Iris pigment epithelial cell (primary cell): ENCODE measurements around the gene TBC1D10B.
A peak's percentile ranks its signal among the peaks of the same experiment; 100 is the strongest.
"Not testable (repeated sequence)": the region's sequence is repeated elsewhere in the genome, so short reads cannot be mapped to it uniquely, and the experiment has no call there.

Experiments used
- DNase-seq: peaks from one replicate; pipeline ENCODE4 v3.0.0-alpha.2; 2011; ENCODE audit warnings: low read depth

Gene TBC1D10B

DNA sequence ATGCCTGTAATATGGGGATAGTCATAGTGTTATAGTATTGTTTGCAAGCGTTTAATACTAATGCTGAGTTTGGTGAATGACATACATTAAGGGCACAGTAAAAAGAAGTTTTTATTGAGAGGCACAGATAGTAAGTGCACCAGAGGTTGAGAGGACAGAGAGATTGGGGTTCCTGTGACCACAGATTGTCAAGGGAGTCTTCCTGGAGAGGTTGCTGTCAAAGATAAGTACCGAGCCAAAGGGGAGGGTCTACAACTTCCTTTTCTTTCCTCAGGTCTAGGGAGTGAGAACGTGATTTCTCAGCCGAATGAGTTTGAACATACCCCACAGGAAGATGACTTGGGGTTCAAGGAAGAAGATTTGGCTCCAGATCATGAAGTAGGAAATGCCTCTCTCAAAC is 26.8 kb upstream of the TBC1D10B start:
- no peak for DNase-seq

DNA sequence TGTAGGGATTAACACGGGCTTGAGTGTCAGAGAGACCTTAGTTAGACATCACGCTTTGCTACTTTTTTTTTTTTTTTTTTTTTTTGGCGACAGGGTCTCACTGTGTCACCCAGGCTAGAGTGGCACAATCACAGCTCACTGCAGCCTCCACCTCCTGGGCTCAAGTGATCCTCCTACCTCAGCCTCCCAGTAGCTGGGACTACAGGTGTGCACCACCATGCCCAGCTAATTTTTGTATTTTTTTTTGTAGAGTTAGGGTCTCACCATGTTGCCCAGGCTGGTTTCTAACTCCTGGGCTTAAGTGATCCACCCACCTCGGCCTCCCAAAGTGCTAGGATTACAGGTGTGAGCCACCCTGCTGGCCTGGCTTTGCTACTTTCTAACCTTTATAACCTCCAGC is 26.3 kb upstream of the TBC1D10B start:
- DNase-seq = not testable (repeated sequence)

DNA sequence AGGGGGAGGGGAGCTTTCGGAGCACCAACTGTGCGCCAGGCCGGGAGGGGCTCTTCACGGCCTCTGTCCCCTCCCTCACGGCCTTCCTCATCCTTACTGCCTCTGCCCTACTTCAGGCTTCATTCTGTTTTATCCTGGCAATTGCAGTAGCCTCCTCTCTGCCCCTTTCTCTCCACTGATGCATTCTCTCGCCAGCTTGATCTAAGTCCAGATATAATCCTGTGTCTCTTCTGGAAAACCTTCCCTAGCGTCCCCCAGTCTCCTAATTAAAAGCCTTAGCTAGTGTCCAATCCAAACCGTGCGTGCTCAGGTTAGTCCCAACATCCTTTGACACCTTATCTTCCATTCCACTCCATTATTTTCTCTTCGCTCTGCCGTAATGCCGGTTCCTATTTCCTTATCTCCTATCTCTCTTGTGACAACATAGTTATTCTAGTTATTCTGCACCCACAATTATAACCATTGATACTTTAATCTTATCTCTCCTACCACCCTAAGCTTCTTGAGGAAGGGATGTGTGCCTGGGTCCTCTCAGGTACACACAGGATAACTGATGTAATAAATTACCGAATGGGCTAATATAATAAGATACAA is 25.8 kb upstream of the TBC1D10B start:
- no peak for DNase-seq

DNA sequence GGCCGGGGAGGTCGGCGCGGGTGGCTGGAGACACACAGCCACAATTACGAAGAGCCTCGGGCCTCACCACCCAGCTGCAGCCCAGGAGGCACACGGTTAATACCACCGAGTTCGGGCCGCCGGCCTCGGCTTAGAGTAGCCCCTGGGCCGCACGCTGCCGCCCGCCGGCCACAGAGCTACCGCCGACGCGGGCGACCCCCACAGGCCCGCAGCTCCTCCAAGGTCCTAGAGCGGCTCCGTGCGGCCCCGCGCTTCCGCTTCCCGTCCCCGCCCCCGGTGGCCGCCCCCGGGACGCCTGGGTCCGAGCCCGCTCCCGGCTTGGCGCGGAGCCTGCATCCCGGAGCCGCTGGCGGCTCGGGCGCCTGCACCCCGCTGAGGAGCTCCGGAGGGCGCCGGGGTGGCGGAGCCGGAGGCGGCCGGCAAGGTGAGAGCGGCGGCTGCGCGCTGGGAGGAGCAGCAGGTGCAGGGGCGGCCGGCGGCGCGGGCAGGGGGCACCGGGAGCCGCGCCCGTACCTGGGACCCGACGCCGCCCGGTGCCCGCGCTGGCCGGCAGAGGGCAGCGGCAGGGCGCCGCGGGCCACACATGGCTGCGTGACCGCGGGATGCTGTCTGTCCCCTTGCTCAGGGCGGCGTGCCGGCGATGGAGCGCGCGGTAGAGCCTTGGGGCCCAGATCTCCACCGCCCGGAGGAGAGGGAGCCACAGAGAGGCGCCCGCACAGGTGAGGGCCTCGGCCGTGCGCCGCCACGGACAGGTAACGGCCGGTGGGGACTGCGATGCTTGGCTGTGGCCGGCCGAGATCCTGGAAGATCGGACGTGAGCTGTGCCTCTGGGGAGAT is 25.1 kb upstream of the TBC1D10B start, which contains the start of gene ZNF48:
Gene ZNF48, plus strand, starts transcription at position 266 of the 837 bp plus-strand sequence. Its CDS starts 375 bp downstream, at position 641.
- DNase-seq = peak; percentile 92

DNA sequence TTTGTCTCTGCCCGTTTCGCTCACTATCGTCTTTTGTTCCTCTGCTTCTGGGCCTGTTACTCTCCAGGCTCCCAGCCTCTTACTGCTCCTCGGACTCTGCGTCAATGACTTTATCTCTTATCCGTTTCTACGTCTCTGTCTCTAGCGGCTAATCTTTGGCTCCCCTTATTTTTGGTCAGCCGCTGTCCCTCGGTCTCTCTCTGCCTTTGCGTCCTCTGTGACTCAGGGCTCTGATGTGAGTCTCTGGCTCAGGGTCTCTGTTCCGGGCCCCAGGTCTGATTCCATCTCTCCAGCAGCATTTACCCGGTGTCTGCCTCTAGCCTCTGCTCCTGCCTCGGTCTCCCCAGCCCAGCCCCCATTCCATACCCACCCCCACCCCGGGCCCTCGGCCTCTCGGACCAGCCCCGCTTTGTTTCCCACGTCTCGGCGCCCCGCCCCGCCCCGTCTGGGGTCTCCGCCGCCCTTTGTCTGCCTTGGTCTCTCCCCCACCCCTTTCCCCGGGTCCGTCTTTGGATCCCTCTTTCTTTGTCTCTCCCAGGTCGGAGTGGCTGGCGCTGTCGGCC is 24.4 kb upstream of the TBC1D10B start:
- peak; percentile 33 for DNase-seq

DNA sequence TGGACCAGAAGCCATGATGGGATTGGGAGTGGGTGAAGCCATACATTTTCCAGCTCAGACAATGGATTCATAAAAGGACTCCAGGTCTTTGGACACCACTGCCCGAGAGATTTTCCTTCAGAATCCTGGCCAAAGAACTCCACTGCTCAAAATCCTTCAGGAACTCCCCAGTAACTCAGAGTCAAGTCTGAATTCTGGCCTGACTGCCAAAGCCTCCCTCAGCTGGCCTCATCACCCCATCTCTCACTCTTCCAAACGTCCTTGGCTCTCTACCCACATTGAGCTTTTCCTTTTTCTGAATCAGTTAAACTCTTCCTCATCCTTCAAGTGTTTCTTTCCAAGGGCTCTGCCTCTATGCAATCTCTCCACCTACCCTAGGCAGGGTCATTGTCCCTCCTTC is 13.2 kb upstream of the TBC1D10B start:
- no peak for DNase-seq

DNA sequence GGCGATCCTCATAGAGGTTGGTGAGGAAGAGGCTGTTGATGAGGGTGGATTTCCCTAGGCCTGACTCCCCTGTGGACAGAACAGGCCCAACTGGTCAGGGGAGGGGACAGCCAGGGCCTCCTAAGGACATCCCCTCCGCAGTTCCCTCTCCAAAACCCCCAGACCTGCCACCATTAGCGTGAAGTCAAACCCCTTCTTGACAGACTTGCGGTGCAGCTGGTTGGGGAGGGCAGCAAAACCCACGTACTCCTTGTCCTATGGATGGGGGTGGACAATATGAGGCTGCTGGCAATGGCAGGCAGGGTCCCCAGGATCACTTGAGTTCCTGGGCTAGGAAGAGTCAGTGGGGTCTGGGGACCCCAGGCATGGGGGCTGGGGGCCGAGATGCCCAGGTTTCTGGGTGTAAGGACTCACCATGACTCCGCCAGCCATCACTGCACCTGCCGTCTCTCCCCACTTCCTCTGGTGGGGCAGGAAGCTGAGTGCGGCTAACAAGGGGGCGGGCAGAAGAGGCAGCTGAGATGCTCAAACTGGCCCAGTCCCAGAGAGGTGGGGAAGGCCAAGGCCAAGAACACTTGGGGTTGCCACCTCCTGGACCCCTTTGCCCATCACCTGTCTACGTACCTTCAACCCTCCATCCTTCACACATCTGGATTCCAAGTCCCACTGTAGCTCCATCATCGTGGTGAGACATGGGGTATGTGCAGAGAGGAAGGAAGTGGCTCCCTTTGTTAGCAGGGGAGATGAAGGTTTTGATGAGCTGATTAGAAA is 12.0 kb upstream of the TBC1D10B start, which contains the start of gene SEPTIN1:
Gene SEPTIN1, minus strand, starts transcription at position 451 of the 771 bp plus-strand sequence. Its CDS starts 19 bp downstream, at position 432.
- DNase-seq = no peak

DNA sequence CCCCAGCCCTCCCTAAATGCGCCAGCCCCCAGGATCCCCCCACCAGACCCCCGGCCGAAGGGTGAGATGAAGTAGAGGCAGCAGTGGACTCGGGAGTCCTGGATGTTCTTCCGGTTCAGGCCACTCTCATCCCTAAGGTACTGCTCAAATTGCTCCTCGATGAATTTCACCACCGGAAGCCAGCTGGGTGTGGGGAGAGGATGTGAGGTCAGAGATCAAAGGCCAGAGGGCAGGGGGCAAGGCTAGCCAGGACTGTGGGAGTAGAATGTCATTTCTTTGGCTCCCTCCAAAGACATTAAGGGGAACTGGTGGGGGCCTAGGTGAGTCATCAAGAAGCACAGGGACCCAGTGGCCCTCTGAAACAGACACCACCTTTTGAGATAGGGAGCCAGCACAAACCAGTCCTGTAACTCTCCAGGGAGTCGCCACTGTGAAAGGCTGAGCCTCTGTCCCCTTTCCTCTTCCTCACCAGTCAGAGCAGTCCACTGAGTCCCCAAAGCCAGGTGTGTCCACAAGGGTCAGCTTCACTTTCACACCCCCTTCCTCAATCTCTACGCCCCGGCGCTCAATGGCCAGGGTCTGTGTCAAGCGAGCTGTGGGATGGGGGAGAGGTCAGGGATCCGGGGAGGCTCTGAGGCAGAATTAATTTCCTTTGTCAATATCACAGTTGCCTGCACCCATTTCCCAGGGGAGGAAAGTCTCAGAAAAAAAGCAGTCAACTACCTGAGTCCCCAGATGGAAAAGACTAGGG is 11.2 kb upstream of the TBC1D10B start:
- DNase-seq = no peak

DNA sequence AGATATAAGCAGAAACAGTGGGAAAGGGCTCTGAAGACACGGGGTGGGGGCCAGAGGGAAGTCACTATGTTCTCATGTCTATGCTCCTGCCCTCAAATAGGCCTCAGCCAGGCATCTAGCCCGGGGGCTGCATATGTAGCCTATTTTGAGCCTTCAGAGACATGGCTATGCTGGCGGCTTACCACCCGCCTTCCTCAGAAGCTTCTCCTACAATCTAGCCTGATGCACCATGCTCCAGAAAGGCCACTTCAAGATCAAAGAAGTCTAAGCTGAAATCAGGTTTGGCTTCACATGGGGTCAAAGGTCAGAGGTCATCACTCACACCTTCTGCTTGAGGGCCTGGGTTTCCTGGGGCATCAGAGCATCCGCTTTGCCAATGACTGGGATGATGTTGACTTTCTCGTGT is 10.5 kb upstream of the TBC1D10B start:
- DNase-seq = no peak

DNA sequence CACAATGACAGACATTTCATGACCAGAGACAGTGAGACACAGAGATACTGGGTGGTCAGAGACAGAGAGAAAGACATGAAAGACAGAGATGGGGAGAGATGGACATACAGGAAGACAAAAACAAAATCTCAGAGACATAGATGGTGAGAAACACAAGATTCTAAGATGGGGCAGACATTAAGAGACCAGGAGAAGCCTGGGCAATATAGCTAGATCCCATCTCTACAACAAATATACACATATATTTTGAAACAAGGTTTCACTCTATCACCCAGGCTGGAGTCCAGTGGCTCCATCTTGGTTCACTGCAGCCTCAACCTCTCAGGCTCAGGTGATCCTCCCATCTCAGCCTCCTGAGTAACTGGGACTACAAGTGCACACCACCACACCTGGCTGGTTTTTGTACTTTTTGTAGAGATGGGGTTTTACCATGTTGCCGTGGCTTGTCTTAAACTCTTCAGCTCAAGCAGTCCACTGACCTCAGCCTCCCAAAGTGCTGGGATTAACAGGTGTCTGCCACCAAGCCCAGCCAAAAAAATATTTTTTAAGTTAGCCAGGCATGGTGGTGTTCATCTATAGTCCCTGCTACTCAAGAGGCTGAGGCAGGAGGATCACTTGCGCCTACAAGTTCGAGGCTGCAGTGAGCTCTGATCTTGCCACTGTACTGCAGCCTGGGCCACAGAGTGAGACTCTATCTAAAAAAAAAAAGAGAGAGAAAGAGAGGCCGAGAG is 9.9 kb upstream of the TBC1D10B start:
- DNase-seq = no peak

DNA sequence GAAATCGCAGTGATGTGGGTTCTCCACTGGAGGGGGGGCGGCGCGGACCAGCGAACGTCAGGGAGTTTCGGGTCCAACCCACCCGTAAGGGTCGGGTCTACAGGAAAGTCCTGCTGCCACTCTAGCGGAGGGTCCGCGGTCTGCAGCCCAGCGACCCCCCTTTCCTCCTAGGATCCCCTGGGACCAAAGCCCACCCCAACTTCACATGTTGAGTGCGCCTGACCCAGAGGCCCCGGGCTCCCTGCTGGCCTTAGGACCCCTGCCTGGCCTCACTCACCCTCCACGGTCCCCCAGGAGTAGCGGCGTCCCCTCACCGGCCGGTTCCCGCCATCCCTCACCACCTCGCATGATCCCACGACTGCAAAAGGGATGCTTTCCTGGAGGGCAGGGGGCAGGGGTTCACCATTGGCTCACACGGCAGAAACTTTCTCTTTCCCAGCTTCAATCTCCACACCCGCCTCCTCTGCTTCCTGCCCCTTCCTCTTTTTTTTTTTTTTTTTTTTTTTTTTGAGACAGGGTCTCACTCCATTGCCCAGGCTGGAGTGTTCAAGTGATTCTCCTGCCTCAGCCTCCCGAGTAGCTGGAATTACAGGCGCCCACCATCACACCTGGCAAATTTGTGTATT is 9.0 kb upstream of the TBC1D10B start:
- DNase-seq = no peak

DNA sequence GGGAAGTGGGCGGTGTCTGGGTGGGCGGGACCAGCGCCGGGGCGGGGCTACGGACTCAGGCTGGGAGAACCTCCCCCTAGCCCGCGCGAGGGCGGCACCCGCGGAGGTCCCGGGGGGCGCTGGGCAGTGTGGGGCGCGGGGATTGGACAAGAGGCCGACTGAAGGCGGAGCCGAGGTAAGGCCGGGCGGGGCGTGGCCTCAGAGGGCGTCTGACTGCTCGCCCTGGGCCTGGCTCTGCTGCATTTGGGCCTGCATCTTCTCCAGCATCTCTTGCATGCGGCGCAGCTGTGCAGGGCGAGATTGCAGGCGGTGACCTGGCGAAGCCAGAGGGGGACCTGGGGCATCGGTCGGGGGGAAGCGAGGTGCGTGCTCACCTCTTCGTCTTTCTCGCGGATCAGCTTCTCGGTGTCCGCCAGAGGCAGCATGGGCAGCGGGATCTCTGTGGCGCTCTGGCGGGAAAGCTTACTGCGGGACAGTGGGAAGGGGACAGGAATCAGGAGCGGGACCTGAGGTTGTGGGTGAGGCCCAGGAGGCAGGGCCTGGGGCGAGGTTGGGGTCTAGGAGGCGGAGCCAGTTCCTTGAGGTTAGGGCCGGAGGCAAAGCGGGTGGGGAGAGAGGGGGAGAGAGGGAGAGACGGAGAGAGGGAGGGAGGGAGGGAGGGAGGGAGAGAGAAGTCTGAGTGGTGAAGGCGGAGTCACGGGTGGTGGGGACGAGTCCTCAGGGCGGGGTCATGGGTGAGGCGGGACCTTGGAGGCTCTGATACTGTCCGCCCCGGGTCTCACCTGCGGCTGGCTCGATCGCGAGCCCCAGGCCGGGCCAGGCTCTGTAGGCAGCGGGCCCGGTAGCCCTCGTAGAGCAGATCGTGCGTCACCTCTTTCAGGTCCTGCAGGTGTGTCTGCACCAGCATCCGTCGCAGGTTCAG is 8.2 kb upstream of the TBC1D10B start:
- peak; percentile 98 for DNase-seq

DNA sequence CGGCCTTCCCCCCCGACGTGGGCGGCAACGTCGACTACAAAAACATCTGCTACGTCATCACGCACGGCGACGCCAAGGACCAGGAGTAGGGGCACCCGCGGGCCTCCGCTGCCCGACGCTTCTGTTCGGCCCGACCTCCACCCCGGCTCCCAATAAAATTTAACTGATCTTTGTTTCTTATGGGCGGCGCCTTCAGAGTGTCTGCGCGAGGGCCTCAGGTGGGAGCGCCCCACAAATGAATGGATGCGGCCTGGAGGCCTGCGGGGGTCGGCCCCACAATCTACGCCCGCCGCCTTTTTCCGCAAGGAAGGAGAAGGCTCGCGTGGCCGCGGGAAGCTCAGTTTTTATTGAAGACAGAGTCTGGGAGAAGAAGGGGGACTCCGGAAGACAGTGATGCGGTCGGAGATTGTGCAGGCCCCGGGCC is 7.5 kb upstream of the TBC1D10B start:
- peak; percentile 88 for DNase-seq

DNA sequence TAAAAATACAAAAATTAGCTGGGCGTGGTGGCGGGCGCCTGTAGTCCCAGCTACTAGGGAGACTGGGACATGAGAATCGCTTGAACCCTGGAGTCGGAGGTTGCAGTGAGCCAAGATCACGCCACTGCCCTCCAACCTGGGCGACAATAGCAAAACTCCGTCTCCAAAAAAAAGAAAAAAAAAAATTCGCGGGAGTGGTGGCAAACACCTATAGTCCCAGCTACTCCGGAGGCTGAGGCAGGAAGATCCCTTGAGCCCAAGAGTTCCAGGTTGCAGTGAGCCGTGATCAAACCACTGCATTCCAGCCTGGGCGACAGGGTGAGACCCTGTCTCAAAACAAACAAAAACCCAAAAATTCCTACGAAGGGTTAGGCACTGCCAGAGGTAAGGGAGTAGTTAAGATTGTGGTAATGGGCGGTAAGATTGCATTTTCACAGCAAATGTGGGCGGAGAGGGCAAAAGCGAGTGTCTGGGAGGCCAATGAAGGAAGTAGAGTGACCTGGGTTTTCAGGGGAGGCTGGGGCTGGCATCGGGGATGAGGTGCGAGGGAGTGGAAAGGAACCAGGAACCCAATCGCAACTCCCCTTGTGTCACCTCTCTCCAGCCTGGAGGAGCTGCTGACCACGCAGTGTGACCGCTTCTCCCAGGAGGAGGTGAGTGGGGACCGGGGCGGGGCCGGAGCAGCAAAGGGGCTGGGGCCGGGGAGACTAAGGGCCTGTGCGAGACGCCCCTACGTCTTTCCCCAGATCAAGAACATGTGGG is 6.9 kb upstream of the TBC1D10B start:
- DNase-seq = no peak

DNA sequence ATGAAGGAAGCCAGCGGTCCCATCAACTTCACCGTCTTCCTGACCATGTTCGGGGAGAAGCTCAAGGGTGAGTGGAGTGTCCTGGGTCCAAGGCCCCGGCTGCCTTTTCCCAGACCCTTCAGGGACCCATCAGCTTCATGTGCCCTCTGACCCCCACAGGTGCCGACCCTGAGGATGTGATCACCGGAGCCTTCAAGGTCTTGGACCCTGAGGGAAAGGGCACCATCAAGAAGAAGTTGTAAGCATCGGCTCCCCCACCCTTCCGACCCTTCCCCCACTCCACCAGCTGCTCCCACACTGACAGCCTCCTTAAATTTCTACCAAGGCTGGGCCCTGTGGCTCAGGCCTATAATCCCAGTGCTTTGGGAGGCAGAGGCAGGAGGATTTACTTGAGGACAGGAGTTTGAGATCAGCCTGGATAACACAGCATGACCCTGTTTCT is 6.2 kb upstream of the TBC1D10B start:
- DNase-seq = no peak

DNA sequence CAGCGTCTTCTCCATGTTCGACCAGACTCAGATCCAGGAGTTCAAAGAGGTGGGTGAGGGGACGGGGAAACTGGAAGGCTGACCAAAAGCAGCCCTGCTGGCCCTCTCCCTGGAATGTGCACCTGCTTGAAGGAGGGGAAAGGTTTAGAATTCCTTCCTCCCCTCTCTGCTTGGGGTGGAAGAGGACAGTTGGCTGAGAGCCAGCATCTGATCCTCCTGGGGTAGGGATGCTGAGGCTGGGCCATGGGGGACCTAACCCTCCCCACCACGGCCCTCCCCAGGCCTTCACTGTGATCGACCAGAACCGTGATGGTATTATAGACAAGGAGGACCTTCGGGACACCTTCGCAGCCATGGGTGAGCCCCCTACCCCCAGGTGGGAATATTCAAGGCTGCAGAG is 5.6 kb upstream of the TBC1D10B start:
- DNase-seq = no peak

DNA sequence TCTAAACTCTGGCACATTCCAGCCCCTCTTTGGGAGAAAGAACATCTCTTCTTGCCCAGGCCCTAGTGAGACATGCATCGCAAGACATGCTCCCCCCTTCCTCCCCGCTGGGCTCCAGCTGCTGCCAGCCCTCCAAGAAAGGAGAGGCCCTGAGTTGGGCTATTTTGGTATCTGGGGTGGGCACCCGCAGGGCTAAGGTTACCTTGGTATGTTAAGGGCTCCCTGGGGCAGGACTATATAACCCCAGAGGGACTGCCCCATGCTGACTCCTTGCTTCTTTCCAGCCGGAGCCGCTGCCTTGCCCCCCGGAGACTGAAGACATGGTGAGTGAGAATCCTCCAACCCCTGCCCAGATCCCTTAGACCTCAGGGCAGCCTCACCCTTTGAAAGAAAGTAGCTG is 4.2 kb upstream of the TBC1D10B start, which contains the start of gene MYL11:
Gene MYL11, plus strand, starts transcription at position 265 of the 400 bp plus-strand sequence. Its CDS starts 56 bp downstream, at position 321.
- no peak for DNase-seq

DNA sequence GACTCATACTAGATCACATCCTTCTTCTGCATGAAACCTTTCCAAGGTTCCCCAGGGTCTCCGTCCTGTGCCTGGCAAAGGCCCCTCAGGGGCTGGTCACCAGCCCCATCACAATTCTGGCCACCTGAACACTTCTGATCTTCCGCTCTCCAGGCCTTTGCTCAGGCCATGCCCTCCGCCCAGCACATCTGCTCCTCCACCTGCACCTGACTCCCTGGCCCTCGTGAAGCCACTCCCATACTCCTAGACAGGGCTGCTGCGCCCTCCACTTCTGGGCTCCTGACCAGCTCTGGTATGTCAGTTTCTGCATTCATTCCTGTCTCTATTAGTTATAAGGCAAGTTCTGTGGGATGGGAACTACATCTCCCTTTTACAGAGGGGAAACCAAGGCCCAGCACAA is 2.4 kb upstream of the TBC1D10B start:
- DNase-seq = no peak
